ENCODE measurements around the gene SFXN1. TPM values are rescaled to one million over a fixed set of nuclear protein-coding genes. Genes with fewer than 3 reads are reported as not detected.

SFXN1 gene
- total and polyA plus RNA-seq, 2 donors (not counting 3 experiments of a cell fraction or from before 2014, with no cell fraction given): 61.7 to 69.3 TPM

DNA sequence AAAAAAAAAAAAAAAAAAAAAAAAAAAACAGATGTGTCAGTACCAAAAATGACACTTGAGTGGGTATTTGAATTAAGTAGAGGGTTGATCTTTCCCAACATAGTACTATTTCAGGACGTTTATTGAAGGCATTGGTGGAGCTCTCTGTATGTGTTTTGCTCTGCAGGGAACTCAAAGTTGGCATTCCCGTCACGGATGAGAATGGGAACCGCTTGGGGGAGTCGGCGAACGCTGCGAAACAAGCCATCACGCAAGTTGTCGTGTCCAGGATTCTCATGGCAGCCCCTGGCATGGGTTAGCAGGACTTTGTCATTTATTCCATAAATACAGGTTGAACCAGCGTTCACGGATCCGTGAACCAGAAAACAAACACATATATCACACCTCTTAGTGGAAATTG lies 34.9 kb downstream of the SFXN1 start:
- H3K9me3 ChIP-seq (replicated peaks; ENCODE audit: control insufficient read depth, insufficient read depth, low read length): no peaks in the 10 kb centered on the region
- intact Hi-C loops (cut with micrococcal nuclease) (no loop called here), dilution Hi-C loops (cut with MboI; ENCODE audit: extremely low pct_ligation_motif_present, low sequenced_read_pairs) (no loop called here)
- no peaks in the 10 kb centered on the region for H3K9me1 ChIP-seq (replicated peaks; ENCODE audit: control insufficient read depth, extremely low read depth, insufficient read depth, low read length)
- DNase-seq (ENCODE audit: low read depth, low spot score) (no peak), FAIRE-seq (no peak)
- no peaks in the 10 kb centered on the region for H4K20me1 ChIP-seq (replicated peaks; ENCODE audit: control insufficient read depth, extremely low read depth, insufficient read depth, low read length)
- H3K79me2 ChIP-seq (ENCODE audit: control insufficient read depth, insufficient read depth, low read length): no peaks in the 10 kb centered on the region
- H2AFZ ChIP-seq (ENCODE audit: low read depth, low read length): no peak overlapping the region
- POLR2A ChIA-PET: no interaction called here
- no peak overlapping the region for H3K4me3 ChIP-seq (replicated peaks in 1 of 3; ENCODE audit: insufficient read depth in 1 of 3, low read depth in 1 of 3, low read length in 3 of 3)
- H3K27me3 ChIP-seq (ENCODE audit: control insufficient read depth in 2 of 2, insufficient read depth in 2 of 2, low read length in 2 of 2): no peaks in the 10 kb centered on the region
- no peaks in the 10 kb centered on the region for H3K4me1 ChIP-seq (ENCODE audit: control insufficient read depth, extremely low read depth, insufficient read depth, low read length)
- peaks cover 14 to 30% of the 10 kb centered on the region in 2 experiments for H3K36me3 ChIP-seq (ENCODE audit: control insufficient read depth in 2 of 2, extremely low read depth in 1 of 2, insufficient read depth in 2 of 2, low read length in 2 of 2)
- CTCF ChIA-PET: no interaction called here
- no peak overlapping the region for H3K9ac ChIP-seq (replicated peaks; ENCODE audit: extremely low read depth, insufficient read depth, low read length)
- H3K27ac ChIP-seq (ENCODE audit: insufficient read depth, low read depth, low read length): no peak overlapping the region
- no peak overlapping the region for H3K4me2 ChIP-seq (ENCODE audit: insufficient read depth, low read length)
- BruUV-seq (replicated peaks): no TSS peak
- TF ChIP-seq, protein P1, sequence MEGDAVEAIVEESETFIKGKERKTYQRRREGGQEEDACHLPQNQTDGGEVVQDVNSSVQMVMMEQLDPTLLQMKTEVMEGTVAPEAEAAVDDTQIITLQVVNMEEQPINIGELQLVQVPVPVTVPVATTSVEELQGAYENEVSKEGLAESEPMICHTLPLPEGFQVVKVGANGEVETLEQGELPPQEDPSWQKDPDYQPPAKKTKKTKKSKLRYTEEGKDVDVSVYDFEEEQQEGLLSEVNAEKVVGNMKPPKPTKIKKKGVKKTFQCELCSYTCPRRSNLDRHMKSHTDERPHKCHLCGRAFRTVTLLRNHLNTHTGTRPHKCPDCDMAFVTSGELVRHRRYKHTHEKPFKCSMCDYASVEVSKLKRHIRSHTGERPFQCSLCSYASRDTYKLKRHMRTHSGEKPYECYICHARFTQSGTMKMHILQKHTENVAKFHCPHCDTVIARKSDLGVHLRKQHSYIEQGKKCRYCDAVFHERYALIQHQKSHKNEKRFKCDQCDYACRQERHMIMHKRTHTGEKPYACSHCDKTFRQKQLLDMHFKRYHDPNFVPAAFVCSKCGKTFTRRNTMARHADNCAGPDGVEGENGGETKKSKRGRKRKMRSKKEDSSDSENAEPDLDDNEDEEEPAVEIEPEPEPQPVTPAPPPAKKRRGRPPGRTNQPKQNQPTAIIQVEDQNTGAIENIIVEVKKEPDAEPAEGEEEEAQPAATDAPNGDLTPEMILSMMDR (IDR thresholded peaks at IDR 0.05; ENCODE audit: extremely low read depth in 1 of 2, insufficient read depth in 1 of 2, low read depth in 1 of 2, low read length in 2 of 2): no peak
- TF ChIP-seq JUN (IDR thresholded peaks at IDR 0.05; ENCODE audit: borderline replicate concordance, insufficient read depth, insufficient read length, low read depth) (no peak), FOS (IDR thresholded peaks at IDR 0.05; ENCODE audit: borderline replicate concordance, insufficient read depth, low read length) (no peak), GATA2 (IDR thresholded peaks at IDR 0.05; ENCODE audit: insufficient read depth, insufficient read length, low read depth, low read length) (no peak), POLR2AphosphoS5 (IDR thresholded peaks at IDR 0.05; ENCODE audit: insufficient read depth, low read depth, low read length) (no peak), MYC (IDR thresholded peaks at IDR 0.05; ENCODE audit: low read depth, low read length) (no peak), POLR2A (IDR thresholded peaks at IDR 0.05; ENCODE audit: low read depth, low read length) (no peak), EZH2 (IDR thresholded peaks at IDR 0.05; ENCODE audit: borderline replicate concordance, low read depth, low read length, severe bottlenecking) (no peak)
- TF ChIP-seq, protein P2, sequence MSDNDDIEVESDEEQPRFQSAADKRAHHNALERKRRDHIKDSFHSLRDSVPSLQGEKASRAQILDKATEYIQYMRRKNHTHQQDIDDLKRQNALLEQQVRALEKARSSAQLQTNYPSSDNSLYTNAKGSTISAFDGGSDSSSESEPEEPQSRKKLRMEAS (IDR thresholded peaks at IDR 0.05; ENCODE audit: insufficient read depth, insufficient read length): no peak
